ENCODE results near the gene PLEKHA4. TPM values are rescaled to one million over a fixed set of nuclear protein-coding genes. Genes with fewer than 3 reads are reported as not detected.
"Not testable (repeated sequence)": the region's sequence is repeated elsewhere in the genome, so short reads cannot be mapped to it uniquely, and the experiment has no call there.

The PLEKHA4 gene
- polyA plus RNA-seq, 3 donors, result 0.69 to 1.5 (median 1.1) TPM

DNA sequence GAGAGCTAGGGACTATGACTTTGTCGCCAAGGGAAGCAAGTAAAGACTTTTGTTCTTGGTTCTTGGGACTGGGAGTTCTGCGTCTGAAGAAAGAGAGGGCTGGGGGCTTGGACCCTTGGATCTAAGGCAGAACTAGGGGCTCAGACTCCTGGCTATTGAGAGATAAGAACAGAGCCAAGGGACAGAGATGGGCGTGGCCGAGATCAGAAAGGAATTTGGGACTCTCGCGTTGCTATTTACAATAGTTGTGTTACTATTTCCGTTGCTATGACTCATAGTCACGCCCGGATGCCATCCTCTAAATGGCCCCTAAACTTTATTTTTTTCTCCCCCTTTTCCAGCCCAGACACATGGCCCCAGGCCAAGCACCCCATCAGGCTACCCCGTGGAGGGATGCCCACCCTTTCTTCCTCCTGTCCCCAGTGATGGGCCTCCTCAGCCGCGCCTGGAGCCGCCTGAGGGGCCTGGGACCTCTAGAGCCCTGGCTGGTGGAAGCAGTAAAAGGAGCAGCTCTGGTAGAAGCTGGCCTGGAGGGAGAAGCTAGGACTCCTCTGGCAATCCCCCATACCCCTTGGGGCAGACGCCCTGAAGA lies 4.6 kb upstream of the PLEKHA4 start:
- DNase-seq, result peak; percentile 88 to 98 (median 93)
- H3K27ac ChIP-seq (ENCODE audit: low read depth in 1 of 2, low read length in 2 of 2), result peak overlapping the region; percentile 99 to 100
- H4K20me1 ChIP-seq (ENCODE audit: insufficient read depth, low read length), result peaks cover 56% of the 10 kb centered on the region
- H3K9ac ChIP-seq (ENCODE audit: insufficient read depth, low read length, poor library complexity, severe bottlenecking), result peak overlapping the region; percentile 100
- peaks cover 1 to 17% (median 6%) of the 10 kb centered on the region in 3 donors for H3K27me3 Mint-ChIP-seq (ENCODE audit: low read depth in 3 of 3)
- TF ChIP-seq, protein P1, sequence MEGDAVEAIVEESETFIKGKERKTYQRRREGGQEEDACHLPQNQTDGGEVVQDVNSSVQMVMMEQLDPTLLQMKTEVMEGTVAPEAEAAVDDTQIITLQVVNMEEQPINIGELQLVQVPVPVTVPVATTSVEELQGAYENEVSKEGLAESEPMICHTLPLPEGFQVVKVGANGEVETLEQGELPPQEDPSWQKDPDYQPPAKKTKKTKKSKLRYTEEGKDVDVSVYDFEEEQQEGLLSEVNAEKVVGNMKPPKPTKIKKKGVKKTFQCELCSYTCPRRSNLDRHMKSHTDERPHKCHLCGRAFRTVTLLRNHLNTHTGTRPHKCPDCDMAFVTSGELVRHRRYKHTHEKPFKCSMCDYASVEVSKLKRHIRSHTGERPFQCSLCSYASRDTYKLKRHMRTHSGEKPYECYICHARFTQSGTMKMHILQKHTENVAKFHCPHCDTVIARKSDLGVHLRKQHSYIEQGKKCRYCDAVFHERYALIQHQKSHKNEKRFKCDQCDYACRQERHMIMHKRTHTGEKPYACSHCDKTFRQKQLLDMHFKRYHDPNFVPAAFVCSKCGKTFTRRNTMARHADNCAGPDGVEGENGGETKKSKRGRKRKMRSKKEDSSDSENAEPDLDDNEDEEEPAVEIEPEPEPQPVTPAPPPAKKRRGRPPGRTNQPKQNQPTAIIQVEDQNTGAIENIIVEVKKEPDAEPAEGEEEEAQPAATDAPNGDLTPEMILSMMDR (IDR thresholded peaks at IDR 0.05), result no peak
- H2AFZ ChIP-seq (ENCODE audit: insufficient read depth, low read depth, low read length, poor library complexity, severe bottlenecking), result no peak overlapping the region
- peak overlapping the region; percentile 99 to 100 (median 100) for H3K27ac Mint-ChIP-seq
- peaks cover 39% of the 10 kb centered on the region for H3K79me2 ChIP-seq (ENCODE audit: insufficient read depth, low read length)
- no peaks in the 10 kb centered on the region for H3K27me3 ChIP-seq (ENCODE audit: control insufficient read depth in 2 of 2, insufficient read depth in 2 of 2, low read length in 2 of 2)
- H3K36me3 Mint-ChIP-seq, result peaks cover 38 to 55% of the 10 kb centered on the region in 2 donors
- H3K4me1 Mint-ChIP-seq, result peaks cover 40% of the 10 kb centered on the region
- H3K4me3 Mint-ChIP-seq, result peak overlapping the region; percentile 98
- no peaks in the 10 kb centered on the region for H3K9me3 ChIP-seq (replicated peaks in 1 of 2; ENCODE audit: control insufficient read depth in 1 of 2, insufficient read depth in 1 of 2, low read length in 2 of 2)
- peaks cover 39 to 42% of the 10 kb centered on the region in 2 donors for H3K4me1 ChIP-seq (ENCODE audit: control insufficient read depth in 1 of 2, insufficient read depth in 2 of 2, low read length in 2 of 2)
- intact Hi-C loops (cut with micrococcal nuclease), result loop anchor here in 1 of 2 donors (10.0 kb wide), 1 partner anchor 548 kb away; the partner anchor contains the start of gene EMP3
- peaks cover 21 to 29% of the 10 kb centered on the region in 2 donors for H3K36me3 ChIP-seq (replicated peaks in 1 of 2; ENCODE audit: control insufficient read depth in 1 of 2, insufficient read depth in 2 of 2, low read length in 2 of 2)
- peaks cover 5 to 16% (median 8%) of the 10 kb centered on the region in 7 donors for H3K9me3 Mint-ChIP-seq
- H3K4me3 ChIP-seq (replicated peaks in 1 of 3; ENCODE audit: low read depth in 2 of 3, low read length in 3 of 3), result peak overlapping the region; percentile 83 to 100 (median 90)
- under 1% methylated on average over 10 of the region's 14 CpGs for WGBS (ENCODE audit: insufficient coverage)
- peak overlapping the region; percentile 86 for H3K4me2 ChIP-seq (replicated peaks; ENCODE audit: extremely low read depth, low read length, poor library complexity, severe bottlenecking)

DNA sequence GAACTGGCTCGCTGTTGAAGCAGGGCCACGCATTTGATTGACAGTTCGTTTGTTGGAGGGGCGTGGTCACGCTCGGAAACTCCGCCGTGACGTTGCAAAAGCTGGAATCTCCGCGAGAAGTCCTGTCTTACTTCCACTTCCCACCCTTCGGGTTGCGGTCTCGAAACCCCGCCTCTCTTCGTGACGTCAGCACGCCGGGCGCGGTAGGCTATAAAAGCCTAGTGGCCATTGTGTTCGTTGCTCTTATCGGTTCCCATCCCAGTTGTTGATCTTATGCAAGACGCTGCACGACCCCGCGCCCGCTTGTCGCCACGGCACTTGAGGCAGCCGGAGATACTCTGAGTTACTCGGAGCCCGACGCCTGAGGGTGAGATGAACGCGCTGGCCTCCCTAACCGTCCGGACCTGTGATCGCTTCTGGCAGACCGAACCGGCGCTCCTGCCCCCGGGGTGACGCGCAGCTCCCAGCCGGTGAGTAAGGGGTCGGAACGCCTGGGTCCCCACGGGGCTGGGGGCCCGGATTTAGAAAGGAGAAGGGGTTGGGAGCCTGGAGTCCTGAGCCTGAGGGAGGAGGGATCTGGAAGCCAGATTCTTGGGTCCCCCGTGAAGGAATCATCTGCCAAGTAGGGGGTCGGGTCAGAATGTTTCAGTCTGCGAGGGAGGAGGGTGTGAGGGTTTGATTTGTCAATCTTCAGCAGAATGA lies 3.9 kb upstream of the PLEKHA4 start, which contains the start of gene PPP1R15A:
Gene PPP1R15A, plus strand, starts transcription at position 240 of the 702 bp plus-strand sequence. CDS start 813 bp downstream, outside the sequence.
- H2AFZ ChIP-seq (ENCODE audit: insufficient read depth, low read depth, low read length, poor library complexity, severe bottlenecking), result no peak within 1 kb of the TSS
- no peaks in the 10 kb centered on the region for H3K27me3 ChIP-seq (ENCODE audit: control insufficient read depth in 2 of 2, insufficient read depth in 2 of 2, low read length in 2 of 2)
- peaks cover 18 to 24% of the 10 kb centered on the region in 2 donors for H3K36me3 ChIP-seq (replicated peaks in 1 of 2; ENCODE audit: control insufficient read depth in 1 of 2, insufficient read depth in 2 of 2, low read length in 2 of 2)
- H3K27me3 Mint-ChIP-seq (ENCODE audit: low read depth in 3 of 3), result peaks cover 4 to 17% (median 6%) of the 10 kb centered on the region in 3 donors
- H3K9ac ChIP-seq (ENCODE audit: insufficient read depth, low read length, poor library complexity, severe bottlenecking), result peak within 1 kb of the TSS; percentile 100
- WGBS (ENCODE audit: insufficient coverage), result 0% methylated on average over 49 of the region's 53 CpGs
- intact Hi-C loops (cut with micrococcal nuclease), result loop anchor here in 1 of 2 donors (10.0 kb wide), 1 partner anchor 548 kb away; the partner anchor contains the start of gene EMP3
- peak within 1 kb of the TSS; percentile 83 to 100 (median 90) for H3K4me3 ChIP-seq (replicated peaks in 1 of 3; ENCODE audit: low read depth in 2 of 3, low read length in 3 of 3)
- H3K36me3 Mint-ChIP-seq, result peaks cover 33 to 49% of the 10 kb centered on the region in 2 donors
- peaks cover 50% of the 10 kb centered on the region for H4K20me1 ChIP-seq (ENCODE audit: insufficient read depth, low read length)
- H3K4me1 Mint-ChIP-seq, result peaks cover 37% of the 10 kb centered on the region
- H3K79me2 ChIP-seq (ENCODE audit: insufficient read depth, low read length), result peaks cover 39% of the 10 kb centered on the region
- H3K9me3 ChIP-seq (replicated peaks in 1 of 2; ENCODE audit: control insufficient read depth in 1 of 2, insufficient read depth in 1 of 2, low read length in 2 of 2), result no peaks in the 10 kb centered on the region
- H3K4me2 ChIP-seq (replicated peaks; ENCODE audit: extremely low read depth, low read length, poor library complexity, severe bottlenecking), result peak within 1 kb of the TSS; percentile 86
- DNase-seq, result peak; percentile 98 to 99 (median 98)
- peaks cover 42% of the 10 kb centered on the region in 2 donors for H3K4me1 ChIP-seq (ENCODE audit: control insufficient read depth in 1 of 2, insufficient read depth in 2 of 2, low read length in 2 of 2)
- H3K27ac Mint-ChIP-seq, result peak within 1 kb of the TSS; percentile 99 to 100 (median 100)
- TF ChIP-seq, protein P1 (IDR thresholded peaks at IDR 0.05), result no peak
- H3K4me3 Mint-ChIP-seq, result peak within 1 kb of the TSS; percentile 98
- H3K9me3 Mint-ChIP-seq, result peaks cover 5 to 16% (median 8%) of the 10 kb centered on the region in 7 donors
- peak within 1 kb of the TSS; percentile 99 to 100 for H3K27ac ChIP-seq (ENCODE audit: low read depth in 1 of 2, low read length in 2 of 2)

DNA sequence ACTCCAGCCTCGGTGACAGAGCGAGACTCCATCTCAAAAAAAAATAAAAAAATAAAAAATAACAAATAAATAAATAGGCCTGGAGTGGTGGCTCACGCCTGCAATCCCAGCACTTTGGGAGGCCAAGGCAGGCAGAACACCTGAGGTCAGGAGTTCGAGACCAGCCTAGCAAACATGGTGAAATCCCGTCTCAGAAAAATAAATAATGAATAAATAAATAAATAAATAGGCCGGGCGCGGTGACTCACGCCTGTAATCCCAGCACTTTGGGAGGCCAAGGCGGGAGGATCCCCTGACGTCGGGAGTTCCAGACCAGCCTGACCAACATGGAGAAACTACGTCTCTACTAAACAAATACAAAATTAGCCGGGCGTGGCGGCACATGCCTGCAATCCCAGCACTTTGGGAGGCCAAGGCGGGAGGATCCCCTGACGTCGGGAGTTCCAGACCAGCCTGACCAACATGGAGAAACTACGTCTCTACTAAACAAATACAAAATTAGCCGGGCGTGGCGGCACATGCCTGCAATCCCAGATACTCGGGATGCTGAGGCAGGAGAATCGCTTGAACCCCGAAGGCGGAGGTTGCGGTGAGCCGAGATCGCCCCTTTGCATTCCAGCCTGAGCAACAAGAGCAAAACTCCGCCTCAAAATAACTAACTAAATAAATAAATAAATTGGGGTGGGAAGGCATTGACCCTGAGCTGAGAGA lies 3.2 kb upstream of the PLEKHA4 start:
- Histone ChIP-seq H3K27ac (ENCODE audit: low read depth in 1 of 2, low read length in 2 of 2) (peak overlapping the region in 1 of 2 donors; percentile 100), H3K4me3 (replicated peaks in 1 of 3; ENCODE audit: low read depth in 2 of 3, low read length in 3 of 3) (peak overlapping the region in 1 of 3 experiments; percentile 90), H4K20me1 (ENCODE audit: insufficient read depth, low read length) (peaks cover 43% of the 10 kb centered on the region), H3K4me1 (ENCODE audit: control insufficient read depth in 1 of 2, insufficient read depth in 2 of 2, low read length in 2 of 2) (peaks cover 42% of the 10 kb centered on the region in 2 donors), H3K36me3 (replicated peaks in 1 of 2; ENCODE audit: control insufficient read depth in 1 of 2, insufficient read depth in 2 of 2, low read length in 2 of 2) (peaks cover 18 to 20% of the 10 kb centered on the region in 2 donors), H3K79me2 (ENCODE audit: insufficient read depth, low read length) (peaks cover 37% of the 10 kb centered on the region)
- Mint-ChIP-seq H3K27ac (peak overlapping the region; percentile 11 to 100 (median 100)), H3K36me3 (peaks cover 32 to 43% of the 10 kb centered on the region in 2 donors), H3K27me3 (ENCODE audit: low read depth in 3 of 3) (peaks cover 6 to 20% (median 7%) of the 10 kb centered on the region in 3 donors), H3K9me3 (peaks cover 5 to 16% (median 8%) of the 10 kb centered on the region in 7 donors), H3K4me1 (peaks cover 37% of the 10 kb centered on the region), H3K4me3 (peak overlapping the region in 1 of 2 donors; percentile 98)
- H3K9ac ChIP-seq (ENCODE audit: insufficient read depth, low read length, poor library complexity, severe bottlenecking); DNase-seq; H2AFZ ChIP-seq (ENCODE audit: insufficient read depth, low read depth, low read length, poor library complexity, severe bottlenecking); H3K27me3 ChIP-seq (ENCODE audit: control insufficient read depth in 2 of 2, insufficient read depth in 2 of 2, low read length in 2 of 2); H3K9me3 ChIP-seq (replicated peaks in 1 of 2; ENCODE audit: control insufficient read depth in 1 of 2, insufficient read depth in 1 of 2, low read length in 2 of 2); H3K4me2 ChIP-seq (replicated peaks; ENCODE audit: extremely low read depth, low read length, poor library complexity, severe bottlenecking): not testable (repeated sequence)
- WGBS (ENCODE audit: insufficient coverage), result no CpG with 5 or more reads among the region's 31 CpGs
- intact Hi-C loops (cut with micrococcal nuclease), result loop anchor here in 1 of 2 donors (10.0 kb wide), 1 partner anchor 547 kb away; the partner anchor contains the start of gene EMP3
